ENCODE measurements around the gene CDH18. TPM values are rescaled to one million over a fixed set of nuclear protein-coding genes. Genes with fewer than 3 reads are reported as not detected.

The CDH18 gene
- total and polyA plus RNA-seq, 2 donors from 2014 or later: not detected

- DNase-seq (peak; percentile 29 to 48 (median 39)), FAIRE-seq (no peak)
- Histone ChIP-seq H3K27me3 (ENCODE audit: control insufficient read depth, insufficient read depth, low read length) (no peaks in the 10 kb centered on the region), H3K27ac (ENCODE audit: low read depth in 2 of 2, low read length in 2 of 2) (no peak overlapping the region), H3K36me3 (ENCODE audit: control insufficient read depth in 2 of 3, insufficient read depth in 3 of 3, low read length in 3 of 3) (no peaks in the 10 kb centered on the region), H3K9me3 (ENCODE audit: control insufficient read depth in 2 of 3, insufficient read depth in 1 of 3, low read length in 3 of 3) (no peaks in the 10 kb centered on the region), H3K9ac (ENCODE audit: low read length in 3 of 3) (no peak overlapping the region), H3K4me3 (ENCODE audit: low read length in 3 of 3) (no peak overlapping the region), H3K4me1 (ENCODE audit: control insufficient read depth in 2 of 3, insufficient read depth in 2 of 3, low read depth in 1 of 3, low read length in 3 of 3) (no peaks in the 10 kb centered on the region)
- intact Hi-C loops (cut with DNase I): no loop called here
- TF ChIP-seq CTCF (IDR thresholded peaks at IDR 0.05; ENCODE audit: borderline replicate concordance, extremely low read depth, insufficient read depth): no peak
These were observed 457 bp upstream of the CDH18 start for GRCh38 chr5:19988457-19988856.

- no peak for TF ChIP-seq CTCF (IDR thresholded peaks at IDR 0.05; ENCODE audit: borderline replicate concordance, extremely low read depth, insufficient read depth)
- no peak overlapping the region for H3K4me3 ChIP-seq (ENCODE audit: low read length in 3 of 3)
- no peak overlapping the region for H3K27ac ChIP-seq (ENCODE audit: low read depth in 2 of 2, low read length in 2 of 2)
- no peaks in the 10 kb centered on the region for H3K4me1 ChIP-seq (ENCODE audit: control insufficient read depth in 2 of 3, insufficient read depth in 2 of 3, low read depth in 1 of 3, low read length in 3 of 3)
- no peaks in the 10 kb centered on the region for H3K9me3 ChIP-seq (ENCODE audit: control insufficient read depth in 2 of 3, insufficient read depth in 1 of 3, low read length in 3 of 3)
- H3K9ac ChIP-seq (ENCODE audit: low read length in 3 of 3): no peak overlapping the region
- no peak for DNase-seq
- no peaks in the 10 kb centered on the region for H3K27me3 ChIP-seq (ENCODE audit: control insufficient read depth, insufficient read depth, low read length)
- intact Hi-C loops (cut with DNase I): no loop called here
- no peak for FAIRE-seq
- H3K36me3 ChIP-seq (ENCODE audit: control insufficient read depth in 2 of 3, insufficient read depth in 3 of 3, low read length in 3 of 3): no peaks in the 10 kb centered on the region
These were observed 1.2 kb downstream of the CDH18 start for GRCh38 chr5:19986806-19987205.

- Histone ChIP-seq H3K36me3 (ENCODE audit: control insufficient read depth in 2 of 3, insufficient read depth in 3 of 3, low read length in 3 of 3) (no peaks in the 10 kb centered on the region), H3K27ac (ENCODE audit: low read depth in 2 of 2, low read length in 2 of 2) (no peak overlapping the region), H3K4me3 (ENCODE audit: low read length in 3 of 3) (no peak overlapping the region), H3K4me1 (ENCODE audit: control insufficient read depth in 2 of 3, insufficient read depth in 2 of 3, low read depth in 1 of 3, low read length in 3 of 3) (no peaks in the 10 kb centered on the region), H3K9ac (ENCODE audit: low read length in 3 of 3) (no peak overlapping the region), H3K27me3 (ENCODE audit: control insufficient read depth, insufficient read depth, low read length) (no peaks in the 10 kb centered on the region), H3K9me3 (ENCODE audit: control insufficient read depth in 2 of 3, insufficient read depth in 1 of 3, low read length in 3 of 3) (no peaks in the 10 kb centered on the region)
- DNase-seq (no peak), FAIRE-seq (no peak)
- intact Hi-C loops (cut with DNase I): no loop called here
- TF ChIP-seq CTCF (IDR thresholded peaks at IDR 0.05; ENCODE audit: borderline replicate concordance, extremely low read depth, insufficient read depth): no peak
These were observed 1.9 kb downstream of the CDH18 start for GRCh38 chr5:19986031-19986619.

GRCh38 chr5:19978476-19978875 lies 9.5 kb downstream of the CDH18 start:
- Histone ChIP-seq H3K36me3 (ENCODE audit: control insufficient read depth in 2 of 3, insufficient read depth in 3 of 3, low read length in 3 of 3) (no peaks in the 10 kb centered on the region), H3K4me1 (ENCODE audit: control insufficient read depth in 2 of 3, insufficient read depth in 2 of 3, low read depth in 1 of 3, low read length in 3 of 3) (no peaks in the 10 kb centered on the region), H3K4me3 (ENCODE audit: low read length in 3 of 3) (no peak overlapping the region), H3K27ac (ENCODE audit: low read depth in 2 of 2, low read length in 2 of 2) (no peak overlapping the region), H3K9me3 (ENCODE audit: control insufficient read depth in 2 of 3, insufficient read depth in 1 of 3, low read length in 3 of 3) (no peaks in the 10 kb centered on the region), H3K9ac (ENCODE audit: low read length in 3 of 3) (no peak overlapping the region), H3K27me3 (ENCODE audit: control insufficient read depth, insufficient read depth, low read length) (no peaks in the 10 kb centered on the region)
- DNase-seq: no peak
- no peak for TF ChIP-seq CTCF (IDR thresholded peaks at IDR 0.05; ENCODE audit: borderline replicate concordance, extremely low read depth, insufficient read depth)
- no peak for FAIRE-seq
- intact Hi-C loops (cut with DNase I): no loop called here

Data from kidney (tissue), 14 donors.